Calu3 (cell line): ENCODE results near the gene SLC2A5. TPM values are rescaled to one million over a fixed set of nuclear protein-coding genes. Genes with fewer than 3 reads are reported as not detected.

Experiments
- BruUV-seq: library from RNA; stranded (reverse); fragments of 400-500 nt; replicated peaks from 2 replicates; lab custom pipeline; 2021; lab: Mats Ljungman, UMichigan
- CTCF ChIA-PET: fragments of 300-600 bp; sonication (Branson Sonifier 250); formaldehyde crosslinking; loops from one replicate; lab custom pipeline; 2022; ENCODE audit warnings: antibody characterized with exemption; lab: Charles Lee
- DNase-seq: peaks from one replicate; pipeline ENCODE4 v3.0.0; 2022
- H3K27ac Mint-ChIP-seq: one replicate; pipeline ENCODE4 v1.8.0; 2022; ENCODE audit warnings: mixed read lengths; ENCODE audit not compliant: unreplicated experiment
- H3K27me3 Mint-ChIP-seq: one replicate; pipeline ENCODE4 v1.8.0; 2022; ENCODE audit warnings: mixed read lengths; ENCODE audit not compliant: unreplicated experiment
- H3K36me3 Mint-ChIP-seq: one replicate; pipeline ENCODE4 v1.8.0; 2022; ENCODE audit warnings: mild to moderate bottlenecking, moderate library complexity, mixed read lengths; ENCODE audit not compliant: insufficient read depth, unreplicated experiment
- H3K4me1 Mint-ChIP-seq: one replicate; pipeline ENCODE4 v1.8.0; 2022; ENCODE audit warnings: mild to moderate bottlenecking, low read depth, mixed read lengths; ENCODE audit not compliant: unreplicated experiment
- H3K4me3 Mint-ChIP-seq: one replicate; pipeline ENCODE4 v1.8.0; 2022; ENCODE audit warnings: mild to moderate bottlenecking, low read depth, moderate library complexity, mixed read lengths; ENCODE audit not compliant: unreplicated experiment
- H3K9me3 Mint-ChIP-seq: one replicate; pipeline ENCODE4 v1.8.0; 2022; ENCODE audit warnings: low read depth, mixed read lengths; ENCODE audit not compliant: unreplicated experiment
- intact Hi-C: fragments of 100-400 bp; cut with micrococcal nuclease; formaldehyde crosslinking; loops from one replicate; pipeline ENCODE4 v1.10.0; 2022; ENCODE audit not compliant: unreplicated experiment
- total RNA-seq: library from RNA; stranded (reverse); gene quantifications from 2 replicates; pipeline ENCODE4 v1.2.3, GENCODE V29; 2022
- TF ChIP-seq, protein P1 (sequence below): fragments of 200-600 bp; IDR thresholded peaks from one replicate; pipeline ENCODE4 v1.8.0; 2022; ENCODE audit warnings: antibody characterized with exemption; ENCODE audit not compliant: unreplicated experiment

The SLC2A5 gene
- total RNA-seq, 1 experiment from 2014 or later: 0.33 TPM

- CTCF ChIA-PET: no interaction called here
Observed at GRCh38 chr1:9028921-9029705, 40.3 kb downstream of the SLC2A5 start.

DNA sequence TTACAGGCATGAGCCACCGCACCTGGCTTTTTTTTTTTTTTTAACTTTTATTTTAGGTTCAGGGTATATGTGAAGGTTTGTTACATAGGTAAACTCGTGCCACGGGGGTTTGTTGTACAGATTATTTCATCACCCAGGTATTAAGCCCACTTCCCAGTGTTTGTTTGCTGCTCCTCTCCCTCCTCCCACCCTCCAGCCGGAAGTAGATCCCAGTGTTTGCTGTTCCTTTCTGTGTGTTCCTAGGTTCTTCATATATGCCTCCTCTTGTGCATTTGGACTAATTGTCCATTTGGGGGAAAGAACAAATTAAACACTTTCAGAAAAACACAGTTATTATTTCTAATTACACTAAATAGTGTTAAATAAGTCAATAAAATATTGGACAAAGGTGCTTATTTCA, 42.1 kb downstream of the SLC2A5 start:
- H3K27ac Mint-ChIP-seq: no peak overlapping the region
- no peaks in the 10 kb centered on the region for H3K36me3 Mint-ChIP-seq
- TF ChIP-seq, protein P1, sequence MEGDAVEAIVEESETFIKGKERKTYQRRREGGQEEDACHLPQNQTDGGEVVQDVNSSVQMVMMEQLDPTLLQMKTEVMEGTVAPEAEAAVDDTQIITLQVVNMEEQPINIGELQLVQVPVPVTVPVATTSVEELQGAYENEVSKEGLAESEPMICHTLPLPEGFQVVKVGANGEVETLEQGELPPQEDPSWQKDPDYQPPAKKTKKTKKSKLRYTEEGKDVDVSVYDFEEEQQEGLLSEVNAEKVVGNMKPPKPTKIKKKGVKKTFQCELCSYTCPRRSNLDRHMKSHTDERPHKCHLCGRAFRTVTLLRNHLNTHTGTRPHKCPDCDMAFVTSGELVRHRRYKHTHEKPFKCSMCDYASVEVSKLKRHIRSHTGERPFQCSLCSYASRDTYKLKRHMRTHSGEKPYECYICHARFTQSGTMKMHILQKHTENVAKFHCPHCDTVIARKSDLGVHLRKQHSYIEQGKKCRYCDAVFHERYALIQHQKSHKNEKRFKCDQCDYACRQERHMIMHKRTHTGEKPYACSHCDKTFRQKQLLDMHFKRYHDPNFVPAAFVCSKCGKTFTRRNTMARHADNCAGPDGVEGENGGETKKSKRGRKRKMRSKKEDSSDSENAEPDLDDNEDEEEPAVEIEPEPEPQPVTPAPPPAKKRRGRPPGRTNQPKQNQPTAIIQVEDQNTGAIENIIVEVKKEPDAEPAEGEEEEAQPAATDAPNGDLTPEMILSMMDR: no peak
- CTCF ChIA-PET: interaction anchor here (0.7 kb wide), 2 partner anchors 22 to 1652 kb away, joined by 3 to 7 read pairs; no protein-coding TSS in a partner anchor
- intact Hi-C loops: no loop called here
- no TSS peak for BruUV-seq
- H3K4me3 Mint-ChIP-seq: no peak overlapping the region
- no peaks in the 10 kb centered on the region for H3K9me3 Mint-ChIP-seq
- H3K27me3 Mint-ChIP-seq: peaks cover 12% of the 10 kb centered on the region
- no peak for DNase-seq
- H3K4me1 Mint-ChIP-seq: no peaks in the 10 kb centered on the region

More at GRCh38 chr1:9028921-9029705, 40.3 kb downstream of the SLC2A5 start:
- Mint-ChIP-seq H3K9me3 (no peaks in the 10 kb centered on the region), H3K27ac (no peak overlapping the region), H3K4me3 (no peak overlapping the region), H3K4me1 (no peaks in the 10 kb centered on the region), H3K27me3 (peaks cover 22% of the 10 kb centered on the region), H3K36me3 (peaks cover 4% of the 10 kb centered on the region)
- TF ChIP-seq, protein P1: no peak
- no peak for DNase-seq
- intact Hi-C loops: no loop called here
- BruUV-seq: no TSS peak

GRCh38 chr1:9025449-9025848, 44.0 kb downstream of the SLC2A5 start:
- DNase-seq: no peak
- CTCF ChIA-PET: interaction anchor here (0.7 kb wide), 1 partner anchor 601 kb away, joined by 3 read pairs; no protein-coding TSS in a partner anchor

DNA sequence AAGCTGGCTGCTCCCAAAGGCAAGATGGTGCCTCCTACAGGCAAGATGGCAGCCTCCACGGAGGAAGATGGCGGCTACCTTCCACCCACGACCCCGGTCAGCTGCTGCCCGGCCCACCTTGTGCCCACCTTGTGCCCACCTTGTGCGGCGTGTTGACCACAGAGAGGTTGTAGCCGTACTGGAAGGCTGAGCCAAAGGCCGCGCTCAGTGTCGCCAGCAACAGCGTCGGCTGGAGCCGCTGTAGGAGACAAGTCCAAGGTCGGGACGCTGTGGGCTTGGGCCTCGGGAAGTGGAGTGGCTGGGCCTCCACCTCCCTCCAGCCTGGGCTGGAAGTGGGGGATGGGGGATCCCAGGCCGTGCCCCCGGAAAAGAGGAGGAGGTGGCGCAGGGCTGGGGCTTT, 44.6 kb downstream of the SLC2A5 start:
- intact Hi-C loops: no loop called here
- no peaks in the 10 kb centered on the region for H3K9me3 Mint-ChIP-seq
- no peaks in the 10 kb centered on the region for H3K36me3 Mint-ChIP-seq
- BruUV-seq: no TSS peak
- no peak for DNase-seq
- H3K4me1 Mint-ChIP-seq: no peaks in the 10 kb centered on the region
- CTCF ChIA-PET: no interaction called here
- peaks cover 11% of the 10 kb centered on the region for H3K27me3 Mint-ChIP-seq
- H3K4me3 Mint-ChIP-seq: no peak overlapping the region
- TF ChIP-seq, protein P1: no peak
- no peak overlapping the region for H3K27ac Mint-ChIP-seq

More at GRCh38 chr1:9025449-9025848, 44.0 kb downstream of the SLC2A5 start:
- H3K4me1 Mint-ChIP-seq: no peaks in the 10 kb centered on the region
- peaks cover 12% of the 10 kb centered on the region for H3K27me3 Mint-ChIP-seq
- TF ChIP-seq, protein P1: no peak
- no peaks in the 10 kb centered on the region for H3K9me3 Mint-ChIP-seq
- intact Hi-C loops: no loop called here
- H3K4me3 Mint-ChIP-seq: no peak overlapping the region
- H3K36me3 Mint-ChIP-seq: no peaks in the 10 kb centered on the region
- BruUV-seq: no TSS peak
- no peak overlapping the region for H3K27ac Mint-ChIP-seq
